Upper lobe of left lung (tissue), 4 donors: ENCODE results near the gene DUSP16.

Source experiments
- POLR2A ChIP-seq, 4 donors: fragments of 450-650 bp; IDR thresholded peaks; one replicate each; pipeline ENCODE4 v1.5.1; 2016 to 2017; ENCODE audit warnings: antibody characterized with exemption in 4 of 4, mild to moderate bottlenecking in 2 of 4
- TF ChIP-seq, protein P1 (sequence below), 6 experiments: fragments of 450-650 bp in 4 of 6; fragments of 200-600 bp in 2 of 6; sonication (generic) in 2 of 6; IDR thresholded peaks; one replicate each; pipeline ENCODE4 v1.5.1; 2016 to 2019; ENCODE audit warnings: antibody characterized with exemption in 6 of 6

DNA sequence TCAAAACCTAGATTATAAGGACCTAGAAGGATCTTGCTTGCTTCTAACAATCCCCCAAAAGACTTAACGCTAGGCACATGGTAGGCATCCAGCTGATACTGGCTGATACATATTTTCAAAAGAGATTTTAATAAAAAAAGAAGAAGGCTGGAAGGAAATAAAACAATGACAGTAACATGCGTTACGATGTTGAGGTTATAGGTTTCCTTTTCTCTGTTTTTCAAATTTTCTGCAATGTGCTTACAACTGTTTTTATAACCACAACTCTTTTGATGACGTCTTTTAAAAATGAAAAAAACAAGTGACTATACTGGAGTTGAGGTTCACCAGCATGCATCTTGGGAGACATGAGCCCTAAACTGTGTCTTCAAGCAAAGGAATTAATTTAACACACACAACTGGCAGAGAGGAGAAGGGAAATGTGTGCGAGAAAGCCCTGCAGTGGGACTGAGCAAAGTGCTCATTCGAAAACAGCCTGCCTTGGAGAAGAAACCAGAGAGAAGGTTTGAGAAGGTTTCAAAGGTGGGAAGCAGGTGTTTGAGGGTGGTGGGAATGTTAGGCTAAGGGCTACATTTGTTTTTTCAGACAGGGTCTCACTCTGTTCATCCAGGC, 80.4 kb downstream of the DUSP16 start:
- peak in 1 of 4 donors; percentile 60 for TF ChIP-seq POLR2A (IDR thresholded peaks at IDR 0.05)
- TF ChIP-seq, protein P1, sequence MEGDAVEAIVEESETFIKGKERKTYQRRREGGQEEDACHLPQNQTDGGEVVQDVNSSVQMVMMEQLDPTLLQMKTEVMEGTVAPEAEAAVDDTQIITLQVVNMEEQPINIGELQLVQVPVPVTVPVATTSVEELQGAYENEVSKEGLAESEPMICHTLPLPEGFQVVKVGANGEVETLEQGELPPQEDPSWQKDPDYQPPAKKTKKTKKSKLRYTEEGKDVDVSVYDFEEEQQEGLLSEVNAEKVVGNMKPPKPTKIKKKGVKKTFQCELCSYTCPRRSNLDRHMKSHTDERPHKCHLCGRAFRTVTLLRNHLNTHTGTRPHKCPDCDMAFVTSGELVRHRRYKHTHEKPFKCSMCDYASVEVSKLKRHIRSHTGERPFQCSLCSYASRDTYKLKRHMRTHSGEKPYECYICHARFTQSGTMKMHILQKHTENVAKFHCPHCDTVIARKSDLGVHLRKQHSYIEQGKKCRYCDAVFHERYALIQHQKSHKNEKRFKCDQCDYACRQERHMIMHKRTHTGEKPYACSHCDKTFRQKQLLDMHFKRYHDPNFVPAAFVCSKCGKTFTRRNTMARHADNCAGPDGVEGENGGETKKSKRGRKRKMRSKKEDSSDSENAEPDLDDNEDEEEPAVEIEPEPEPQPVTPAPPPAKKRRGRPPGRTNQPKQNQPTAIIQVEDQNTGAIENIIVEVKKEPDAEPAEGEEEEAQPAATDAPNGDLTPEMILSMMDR (IDR thresholded peaks at IDR 0.05) = no peak
